Pancreas (tissue), 10 donors: Measurements from ENCODE around the gene PHF12. TPM values are rescaled to one million over a fixed set of nuclear protein-coding genes. Genes with fewer than 3 reads are reported as not detected.

Experiments used
- ATAC-seq, 4 donors: fragments of 200-7000 bp; cut with Tn5 transposase; one replicate each; pipeline versions ENCODE4 v1.8.0 to v1.9.1; 2020; ENCODE audit warnings: mild to moderate bottlenecking in 4 of 4, moderate library complexity in 4 of 4
- DNase-seq, 6 donors: peaks; one replicate each; pipeline ENCODE4 v3.0.0-alpha.2; 2020
- FAIRE-seq: peaks from 2 replicates; lab custom pipeline; 2012; peaks lifted over from hg19 to GRCh38; lab: Jason Lieb, UNC
- H3K27ac ChIP-seq, 4 donors: fragments of 200-600 bp; sonication (generic); 1 replicate in 3 of 4; 2 replicates in 1 of 4; pipeline versions ENCODE4 v1.5.0 to v1.8.0; 2020
- H3K27me3 ChIP-seq, 4 donors: fragments of 200-600 bp; one replicate each; pipeline ENCODE4 v1.8.0; 2021
- H3K36me3 ChIP-seq, 3 donors: fragments of 200-600 bp; sonication (generic) in 1 of 3; one replicate each; pipeline versions ENCODE4 v1.5.0 to v1.8.0; 2020 to 2021
- H3K4me1 ChIP-seq, 3 donors: fragments of 200-600 bp; one replicate each; pipeline ENCODE4 v1.8.0; 2021
- H3K4me3 ChIP-seq, 4 donors: fragments of 200-600 bp; sonication (generic) in 2 of 4; one replicate each; pipeline versions ENCODE4 v1.5.0 to v1.8.0; 2020 to 2021
- H3K9me3 ChIP-seq, 4 donors: fragments of 200-600 bp; one replicate each; pipeline ENCODE4 v1.8.0; 2021
- CTCF ChIP-seq, 4 donors: fragments of 200-600 bp; sonication (generic) in 3 of 4; IDR thresholded peaks; one replicate each; pipeline versions ENCODE4 v1.5.0 to v1.8.0; 2021; ENCODE audit warnings: antibody characterized with exemption in 4 of 4
- WGBS, 2 donors: extraction: QIAGEN DNeasy Blood & Tissue Kit; methylation state at CpG; one replicate each; pipeline ENCODE4 v1.1.7; 2013; 5-methylcytosine and 5-hydroxymethylcytosine counted together
- intact Hi-C, 3 donors: fragments of 100-400 bp; cut with DNase I; formaldehyde crosslinking; loops; one replicate each; pipeline versions ENCODE4 v1.11.1 to v1.14.2; 2022
- microRNA-seq, 2 donors: library from miRNA; unstranded; fragments of <30 nt; microRNA quantifications; one replicate each; pipeline versions ENCODE4 to v1.1.0, GENCODE V29; 2019 to 2020
- polyA plus RNA-seq, 2 donors: library from polyadenylated mRNA; stranded (reverse); fragments of 200-250 nt; gene quantifications; one replicate each; pipeline ENCODE4 v1.2.3, GENCODE V29; 2013
- total RNA-seq, 6 donors: library from RNA; stranded (reverse); fragmentation: NEBNext Ultra II Directional in 4 of 6; extraction: Animal tissue kit (Norgen Biotek cat#: 25700) in 4 of 6; gene quantifications; one replicate each; pipeline versions ENCODE4 v1.2.1 to v1.2.4, GENCODE V29; 2021 to 2023
- donor health status: healthy with polysubstance abuse.
- donor health status: DM: no; HTN: no; CAD: no; lungs with moderate emphysema.
- donor health status: DM: no; HTN: no; CAD: no.
- donor health status: control.
- donor health status: control.
- donor health status: Bipolar disorder and iron deficiency.
- donor health status: DM: yes; HTN: yes; CAD: no.
- donor health status: DM: no; HTN: no; CAD: no.
- donor health status: DM: no; HTN: no; CAD: no.
- donor health status: DM: yes; HTN: yes; CAD: no.

PHF12 gene
- total and polyA plus RNA-seq, 8 donors = 19.9 to 31.6 (median 25.6) TPM

- H3K27ac ChIP-seq = no peak overlapping the region
- DNase-seq (peak in 1 of 6 donors; percentile 13), ATAC-seq (no peak), FAIRE-seq (no peak)
- H3K36me3 ChIP-seq = peaks cover 0 to 20% (median 0%) of the 10 kb centered on the region in 3 donors
- H3K4me3 ChIP-seq = no peak overlapping the region
- intact Hi-C loops = no loop called here
- TF ChIP-seq CTCF (IDR thresholded peaks at IDR 0.05) = no peak
- 43 to 62% methylated on average over 2 of the region's 2 CpGs for WGBS, 2 donors
- peaks cover 0 to 5% (median 4%) of the 10 kb centered on the region in 3 donors for H3K4me1 ChIP-seq
- no peaks in the 10 kb centered on the region for H3K27me3 ChIP-seq
- H3K9me3 ChIP-seq = no peaks in the 10 kb centered on the region
These were observed 92.4 kb downstream of the PHF12 start for GRCh38 chr17:28858801-28859355.

DNA sequence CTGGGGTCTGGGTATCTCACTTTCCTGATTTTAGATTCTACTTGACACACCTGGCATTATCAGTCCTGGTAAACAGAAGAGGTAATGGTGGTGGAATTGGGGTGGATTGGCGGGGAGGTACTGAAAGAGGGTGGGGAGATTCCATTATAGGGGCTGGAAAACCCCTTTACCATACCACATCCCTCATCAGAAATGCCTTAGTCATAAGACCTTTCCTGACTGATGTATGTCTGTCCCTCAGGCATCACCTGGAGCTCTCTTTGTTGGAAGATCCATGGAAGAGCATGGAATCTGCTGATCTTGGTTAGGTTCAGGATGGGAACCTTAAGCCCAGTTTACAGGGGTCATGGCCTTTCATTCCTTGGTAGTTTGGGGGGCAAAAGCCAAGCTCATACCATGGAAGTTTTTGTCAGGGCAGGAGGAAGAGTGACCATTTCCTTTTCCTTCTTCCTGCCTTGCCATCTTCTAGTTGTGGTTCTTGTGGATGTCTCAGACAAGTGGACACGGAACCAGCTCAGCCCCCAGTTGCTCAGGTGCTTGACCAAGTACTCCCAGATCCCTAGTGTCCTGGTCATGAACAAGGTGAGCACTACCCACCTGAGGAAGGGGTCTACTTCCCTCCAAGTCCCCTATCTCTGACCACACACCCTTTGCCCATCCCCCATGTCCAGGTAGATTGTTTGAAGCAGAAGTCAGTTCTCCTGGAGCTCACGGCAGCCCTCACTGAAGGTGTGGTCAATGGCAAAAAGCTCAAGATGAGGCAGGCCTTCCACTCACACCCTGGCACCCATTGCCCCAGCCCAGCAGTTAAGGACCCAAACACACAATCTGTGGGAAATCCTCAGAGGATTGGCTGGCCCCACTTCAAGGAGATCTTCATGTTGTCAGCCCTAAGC is 93.2 kb downstream of the PHF12 start:
- FAIRE-seq = no peak
- H3K9me3 ChIP-seq = no peaks in the 10 kb centered on the region

GRCh38 chr17:28856028-28856574 is 95.2 kb downstream of the PHF12 start:
- H3K4me3 ChIP-seq = no peak overlapping the region

More for the DNA sequence above, 93.2 kb downstream of the PHF12 start:
- no peak overlapping the region for H3K4me3 ChIP-seq
- DNase-seq (peak in 1 of 6 donors; percentile 9), ATAC-seq (no peak)
- intact Hi-C loops = no loop called here
- H3K27me3 ChIP-seq = no peaks in the 10 kb centered on the region
- WGBS, 2 donors = 95 to 97% methylated on average over 3 of the region's 3 CpGs
- TF ChIP-seq CTCF (IDR thresholded peaks at IDR 0.05) = no peak
- peaks cover 0 to 20% (median 0%) of the 10 kb centered on the region in 3 donors for H3K36me3 ChIP-seq
- H3K27ac ChIP-seq = no peak overlapping the region
- H3K4me1 ChIP-seq = peaks cover 0 to 5% (median 4%) of the 10 kb centered on the region in 3 donors

DNA sequence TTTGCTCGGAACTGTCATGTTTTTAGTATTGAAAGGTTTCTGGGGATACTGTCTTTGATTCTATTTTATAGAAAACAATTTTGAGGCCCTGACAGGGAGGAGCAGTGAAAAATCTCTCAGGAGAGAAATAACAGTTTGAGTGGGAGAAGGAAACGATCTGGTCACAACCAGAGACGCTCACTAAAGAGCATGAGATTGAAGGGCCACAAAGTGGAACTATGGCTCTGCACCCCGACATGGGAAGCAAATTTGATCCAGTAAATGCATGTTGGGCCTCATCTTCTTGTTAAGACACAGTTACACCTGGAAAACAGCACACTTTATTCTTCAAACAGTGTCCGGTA is 96.0 kb downstream of the PHF12 start:
- intact Hi-C loops = no loop called here

More at GRCh38 chr17:28856028-28856574, 95.2 kb downstream of the PHF12 start:
- H3K27ac ChIP-seq = no peak overlapping the region
- FAIRE-seq = no peak
- TF ChIP-seq CTCF (IDR thresholded peaks at IDR 0.05) = no peak
- DNase-seq = peak in 1 of 6 donors; percentile 2
- no peak for ATAC-seq
- H3K27me3 ChIP-seq = no peaks in the 10 kb centered on the region
- H3K4me1 ChIP-seq = peaks cover 0 to 5% (median 4%) of the 10 kb centered on the region in 3 donors
- intact Hi-C loops = no loop called here
- H3K36me3 ChIP-seq = peaks cover 0 to 20% (median 0%) of the 10 kb centered on the region in 3 donors
- H3K9me3 ChIP-seq = no peaks in the 10 kb centered on the region
- WGBS, 2 donors = 79 to 90% methylated on average over 5 of the region's 5 CpGs

More for the DNA sequence above, 96.0 kb downstream of the PHF12 start:
- H3K36me3 ChIP-seq = peaks cover 0 to 20% (median 0%) of the 10 kb centered on the region in 3 donors
- DNase-seq (no peak), ATAC-seq (no peak), FAIRE-seq (no peak)
- no peaks in the 10 kb centered on the region for H3K9me3 ChIP-seq
- peak overlapping the region in 2 of 4 donors; percentile 18 to 31 for H3K27ac ChIP-seq
- WGBS, 2 donors = 8 to 11% methylated on average over 5 of the region's 5 CpGs
- TF ChIP-seq CTCF (IDR thresholded peaks at IDR 0.05) = no peak
- peak overlapping the region; percentile 48 to 81 (median 75) for H3K4me3 ChIP-seq
- no peaks in the 10 kb centered on the region for H3K27me3 ChIP-seq
- peaks cover 0 to 5% (median 4%) of the 10 kb centered on the region in 3 donors for H3K4me1 ChIP-seq

Small RNAs within 50 kb of the gene (microRNA-seq; reads per million reads assigned to microRNA genes)
- gene MIR451B = 0 reads per million in 2 donors

Other genes starting within 250 kb of the PHF12 start
- gene PROCA1, start 239.6 kb downstream of the PHF12 start, total RNA-seq = 1 to 10 TPM in 1 of 6 donors, under 1 TPM in 5; 0.19 to 1.5 (median 0.33) TPM
- 1 to 10 TPM; 2.0 to 3.1 TPM for gene PROCA1, start 239.6 kb downstream of the PHF12 start, polyA plus RNA-seq
- 10 to 100 TPM in 1 of 6 donors, 1 to 10 TPM in 4, under 1 TPM in 1; 0.94 to 10.6 (median 5.3) TPM for gene RAB34, start 233.7 kb downstream of the PHF12 start, total RNA-seq
- 10 to 100 TPM; 11.7 to 17.7 TPM for gene RAB34, start 233.7 kb downstream of the PHF12 start, polyA plus RNA-seq
- gene RPL23A, start 231.5 kb downstream of the PHF12 start, total RNA-seq = 100 to 1,000 TPM; 551 to 988 (median 835) TPM
- 100 to 1,000 TPM; 305 to 640 TPM for gene RPL23A, start 231.5 kb downstream of the PHF12 start, polyA plus RNA-seq
- 1 to 10 TPM; 3.7 to 6.4 (median 4.2) TPM for gene TLCD1, start 225.3 kb downstream of the PHF12 start, total RNA-seq
- gene TLCD1, start 225.3 kb downstream of the PHF12 start, polyA plus RNA-seq = 10 to 100 TPM; 10.2 to 10.5 TPM
- 1 to 10 TPM; 2.5 to 5.8 (median 3.8) TPM for gene NEK8, start 222.7 kb downstream of the PHF12 start, total RNA-seq
- gene NEK8, start 222.7 kb downstream of the PHF12 start, polyA plus RNA-seq = 1 to 10 TPM; 8.4 to 9.7 TPM
- gene TRAF4, start 207.5 kb downstream of the PHF12 start, total RNA-seq = 10 to 100 TPM; 22.6 to 48.2 (median 32.3) TPM
- 10 to 100 TPM; 41.0 to 43.8 TPM for gene TRAF4, start 207.5 kb downstream of the PHF12 start, polyA plus RNA-seq
- gene FAM222B, start 108.7 kb downstream of the PHF12 start, total RNA-seq = 10 to 100 TPM in 1 of 6 donors, 1 to 10 TPM in 5; 5.5 to 15.6 (median 8.9) TPM
- gene FAM222B, start 108.7 kb downstream of the PHF12 start, polyA plus RNA-seq = 1 to 10 TPM; 6.6 to 7.4 TPM
- gene ERAL1, start 96.5 kb downstream of the PHF12 start, total RNA-seq = 10 to 100 TPM; 11.7 to 21.7 (median 15.5) TPM
- 10 to 100 TPM; 33.4 to 36.8 TPM for gene ERAL1, start 96.5 kb downstream of the PHF12 start, polyA plus RNA-seq
- gene FLOT2, start 53.8 kb downstream of the PHF12 start, total RNA-seq = 10 to 100 TPM; 32.1 to 65.2 (median 35.6) TPM
- 10 to 100 TPM; 37.4 to 43.9 TPM for gene FLOT2, start 53.8 kb downstream of the PHF12 start, polyA plus RNA-seq
- 1 to 10 TPM; 2.6 to 6.1 (median 4.5) TPM for gene DHRS13, start 48.4 kb downstream of the PHF12 start, total RNA-seq
- 1 to 10 TPM; 8.6 to 9.8 TPM for gene DHRS13, start 48.4 kb downstream of the PHF12 start, polyA plus RNA-seq
- gene SEZ6, start 54.5 kb upstream of the PHF12 start, total RNA-seq = 1 to 10 TPM in 1 of 6 donors, under 1 TPM in 5; 0.13 to 1.0 (median 0.52) TPM
- gene SEZ6, start 54.5 kb upstream of the PHF12 start, polyA plus RNA-seq = 1 to 10 TPM; 1.6 to 5.0 TPM
- gene PIPOX, start 91.6 kb upstream of the PHF12 start, total RNA-seq = 1 to 10 TPM in 1 of 6 donors, under 1 TPM in 5; 0.55 to 1.1 (median 0.76) TPM
- 1 to 10 TPM; 1.3 to 2.9 TPM for gene PIPOX, start 91.6 kb upstream of the PHF12 start, polyA plus RNA-seq
- gene MYO18A, start 228.9 kb upstream of the PHF12 start, total RNA-seq = 10 to 100 TPM; 21.3 to 47.0 (median 28.9) TPM
- gene MYO18A, start 228.9 kb upstream of the PHF12 start, polyA plus RNA-seq = 10 to 100 TPM; 48.2 to 85.3 TPM